ENCODE data around the gene C1QL1.

The C1QL1 gene

DNA sequence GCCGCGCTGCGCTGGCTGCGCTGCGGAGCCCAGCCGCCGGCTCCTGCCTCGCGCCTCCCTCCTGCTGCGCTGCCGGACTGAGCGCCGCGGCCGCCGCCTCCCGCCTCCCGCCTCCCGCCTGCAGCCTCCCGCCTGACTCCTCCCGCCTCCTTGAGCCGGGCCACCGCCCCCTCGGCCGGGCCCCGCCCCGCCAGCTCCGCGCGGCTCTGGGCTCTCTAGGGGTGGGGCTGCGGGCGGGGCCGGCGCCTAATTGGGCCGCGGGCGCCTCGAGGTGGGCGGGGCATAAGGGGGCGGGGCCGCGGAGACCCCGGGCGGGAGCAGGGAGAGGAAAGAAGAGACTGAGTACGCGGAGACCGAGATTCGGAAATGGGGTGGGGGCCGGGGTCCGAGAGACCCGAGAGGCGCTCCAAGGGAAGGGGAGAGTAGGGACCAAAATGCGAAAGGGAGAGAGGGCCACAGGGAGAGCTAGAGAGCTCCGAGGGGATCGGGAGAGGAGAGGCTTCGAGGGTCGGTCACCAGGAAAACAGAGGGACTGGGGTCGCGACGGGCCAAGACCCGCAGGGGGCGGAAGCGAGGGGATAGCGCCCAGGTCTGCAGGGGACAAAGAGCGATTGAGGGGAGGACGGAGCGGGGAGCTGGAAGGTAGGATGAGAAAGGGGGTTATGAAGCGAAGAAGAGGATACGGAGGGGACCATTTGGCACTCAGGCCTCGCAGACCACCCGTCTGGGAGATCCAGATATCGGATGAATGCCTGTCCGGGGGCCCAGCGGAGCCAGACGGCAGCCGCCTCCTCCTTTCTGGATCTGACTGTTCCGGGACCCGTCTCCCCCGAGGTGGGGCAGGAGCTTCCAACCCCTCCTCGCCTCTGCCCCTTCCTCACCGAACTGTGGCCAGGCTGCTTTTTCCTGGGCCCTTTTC is at the start of gene C1QL1:
Gene C1QL1 (minus strand): TSS at position 79 of the 919 bp plus-strand sequence. CDS start 255 bp downstream, outside the sequence.
- DNase-seq = peak; percentile 74

DNA sequence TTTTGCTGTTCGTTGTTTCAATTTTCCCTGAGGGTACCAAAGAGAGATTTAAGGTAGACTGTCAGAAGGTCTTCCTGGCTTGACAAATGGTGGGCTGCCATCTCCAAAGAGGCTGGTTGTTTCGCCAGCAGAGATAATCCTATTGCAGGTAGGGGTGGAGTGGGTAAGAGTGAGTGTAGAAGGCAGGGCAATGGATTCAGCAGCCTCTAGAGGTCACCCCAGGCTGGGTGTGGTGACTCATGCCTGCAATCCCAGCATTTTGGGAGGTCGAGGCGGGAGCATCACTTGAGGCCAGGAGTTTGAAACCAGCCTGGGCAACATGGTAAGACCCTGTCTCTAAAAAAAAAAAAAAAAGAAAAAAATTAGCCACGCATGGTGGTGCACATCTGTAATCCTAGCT is 48.7 kb upstream of the C1QL1 start:
- DNase-seq = no peak

DNA sequence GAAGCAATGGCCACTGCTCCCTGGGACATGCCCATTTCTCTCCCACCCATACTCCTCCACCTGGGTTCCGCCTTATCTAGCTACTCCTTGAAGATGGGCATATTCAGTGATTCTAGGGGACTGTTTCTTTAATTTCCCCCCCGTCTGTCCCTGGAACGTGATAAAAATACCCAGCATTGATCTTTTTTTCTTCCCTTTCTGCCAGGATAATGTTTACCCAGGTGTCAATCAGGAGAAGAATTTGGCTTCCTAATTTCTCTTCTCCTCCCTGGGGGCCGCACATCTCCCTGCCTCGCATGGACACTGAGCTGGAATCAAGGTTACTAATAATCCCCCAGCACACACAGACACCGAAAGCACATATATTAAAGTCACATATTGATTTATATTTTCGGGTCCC is 48.1 kb upstream of the C1QL1 start:
- DNase-seq = no peak

DNA sequence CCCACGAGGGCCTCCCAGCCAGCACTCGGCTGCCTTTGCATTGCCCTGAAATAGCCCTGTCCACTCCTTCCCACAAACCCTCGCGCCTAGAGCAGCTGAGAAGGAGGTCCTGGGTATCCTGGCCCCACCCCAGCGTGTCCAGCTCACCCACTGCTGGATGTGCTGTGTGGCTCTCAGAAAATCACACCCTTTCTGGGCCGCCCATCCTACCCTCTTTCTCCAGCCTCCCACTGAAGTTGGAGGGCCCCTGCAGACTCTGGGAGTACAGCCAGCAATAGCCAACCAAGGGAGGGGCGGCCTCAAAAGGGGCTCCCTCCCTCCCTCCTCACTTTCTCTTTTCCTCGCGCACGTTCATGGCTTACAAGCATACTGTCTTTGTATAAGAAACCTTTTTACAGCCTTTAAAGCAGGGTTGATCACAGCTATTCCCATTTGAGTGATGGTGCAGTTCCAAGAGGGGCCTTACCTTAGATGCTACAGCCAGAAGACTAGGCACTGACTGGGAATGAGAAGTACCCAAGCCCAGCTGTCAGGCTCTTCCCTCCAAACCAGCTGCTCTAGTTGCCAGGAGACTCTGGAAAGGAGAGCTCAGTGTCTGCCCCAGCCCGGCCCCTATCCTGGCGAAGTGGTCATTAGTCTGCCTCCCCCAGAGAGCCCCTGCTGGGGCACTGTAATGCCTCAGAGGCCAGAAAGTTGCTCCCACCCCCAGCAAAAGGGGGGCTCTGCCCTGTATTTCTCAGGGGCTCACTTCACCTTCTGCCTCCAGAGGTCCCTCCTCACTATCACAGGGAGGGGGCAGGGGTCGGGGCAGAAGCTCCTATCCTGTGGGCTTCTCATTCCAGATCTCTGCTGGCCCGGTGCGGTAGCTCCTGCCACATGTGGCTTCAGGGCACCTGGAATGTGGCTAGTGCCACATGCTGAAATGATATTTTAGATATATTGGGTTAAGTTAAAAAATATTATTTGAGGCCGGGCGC is 45.2 kb upstream of the C1QL1 start:
- no peak for DNase-seq

DNA sequence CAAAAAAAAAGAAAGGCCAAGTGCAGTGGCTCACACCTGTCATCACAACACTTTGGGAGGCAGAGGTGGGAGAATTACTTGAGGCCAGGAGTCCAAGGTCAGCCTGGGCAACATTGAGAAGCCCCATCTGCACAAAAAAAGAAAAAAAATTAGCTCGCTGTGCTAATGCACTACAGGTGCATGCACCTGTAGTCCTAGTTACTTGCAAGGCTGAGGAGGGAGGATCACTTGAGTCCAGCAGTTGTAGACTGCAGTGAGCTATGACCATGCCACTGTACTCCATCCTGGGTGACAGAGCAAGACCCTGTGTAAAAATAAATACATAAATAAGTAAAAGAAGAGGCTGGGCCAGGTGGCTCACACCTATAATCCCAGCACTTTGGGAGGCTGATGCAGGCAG is 43.7 kb upstream of the C1QL1 start:
- DNase-seq = no peak

DNA sequence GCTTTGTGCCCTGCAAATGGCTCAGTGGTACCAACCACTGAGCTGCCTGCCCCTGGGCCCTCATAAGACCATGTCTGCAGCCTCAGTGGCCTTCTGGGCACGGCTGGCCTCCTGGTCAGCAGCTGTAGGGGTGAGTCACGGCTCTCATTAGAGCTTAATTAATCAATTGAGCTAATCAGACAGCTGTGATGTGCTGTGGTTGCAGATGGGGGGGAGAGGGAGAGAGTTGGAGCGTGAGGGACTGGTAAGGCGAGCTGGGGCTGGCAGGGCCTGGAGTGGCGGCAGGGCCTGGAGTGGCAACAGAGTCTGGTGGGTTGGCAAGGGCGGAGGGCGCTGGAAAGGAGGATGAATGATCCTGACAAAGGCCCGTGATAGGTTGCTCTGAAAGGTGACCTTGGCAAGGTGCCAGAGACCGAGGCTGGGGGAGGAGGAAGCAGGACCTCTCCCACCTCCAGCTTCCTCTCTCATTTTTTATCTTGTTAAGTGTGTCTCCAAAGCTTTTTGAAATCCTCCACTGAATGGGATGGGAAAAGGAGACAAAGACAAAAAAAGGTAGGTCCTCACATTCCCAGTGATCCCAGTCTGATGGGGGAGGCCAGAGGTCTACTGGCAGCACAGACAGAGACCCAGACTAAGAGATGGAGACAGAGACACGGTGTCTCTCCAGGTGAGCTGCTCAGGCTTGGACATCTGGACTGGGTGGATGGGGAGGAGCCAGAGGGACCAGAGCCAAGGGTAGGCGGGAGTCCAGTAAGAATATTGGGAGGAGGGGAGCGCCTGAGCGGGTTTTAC is 41.8 kb upstream of the C1QL1 start:
- DNase-seq = no peak

DNA sequence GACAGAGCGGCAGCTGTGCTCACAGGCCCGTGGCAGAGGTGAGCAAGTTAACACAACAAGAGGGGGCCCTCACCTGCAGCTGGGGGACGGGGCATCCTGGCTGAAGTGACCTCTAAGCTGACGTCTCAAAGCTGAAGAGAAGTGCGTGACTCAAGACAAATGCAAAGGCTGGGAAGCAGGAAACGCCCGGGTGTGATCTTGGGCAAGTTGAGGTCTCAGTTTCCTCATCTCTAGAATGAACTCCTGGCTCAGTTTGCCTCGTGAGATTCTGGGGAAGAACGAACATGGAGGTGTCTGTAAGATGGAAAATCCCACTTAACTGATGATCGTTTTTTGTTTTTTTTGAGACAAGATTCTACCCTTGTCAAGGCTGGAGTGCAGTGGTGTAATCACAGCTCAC is 40.1 kb upstream of the C1QL1 start:
- DNase-seq = no peak

DNA sequence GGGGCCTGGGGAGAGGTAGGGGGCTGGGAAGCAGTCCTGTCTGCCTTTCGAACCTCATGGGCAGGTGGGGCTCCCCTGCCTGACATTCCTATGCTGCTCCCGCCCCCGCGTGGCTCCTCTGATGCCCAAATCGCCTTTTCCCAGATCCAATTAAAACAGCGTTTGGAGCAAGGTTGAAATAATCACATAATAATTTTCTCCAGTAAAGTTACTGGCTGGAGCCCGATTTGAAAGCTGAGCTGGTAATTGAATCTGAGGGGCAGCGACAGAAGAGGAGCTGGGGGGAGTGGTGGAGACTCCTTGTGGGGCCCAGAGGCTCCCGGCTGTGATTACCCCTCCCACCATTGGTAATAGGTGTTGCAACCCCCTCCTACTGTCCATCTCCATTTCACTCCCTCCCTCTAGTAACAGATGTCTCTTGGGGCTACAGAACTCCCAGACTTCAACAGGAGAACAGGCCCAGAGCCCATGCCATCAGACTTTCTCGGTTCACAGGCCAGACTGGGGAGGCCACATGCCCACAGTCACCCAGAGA is 38.9 kb upstream of the C1QL1 start:
- DNase-seq = no peak

DNA sequence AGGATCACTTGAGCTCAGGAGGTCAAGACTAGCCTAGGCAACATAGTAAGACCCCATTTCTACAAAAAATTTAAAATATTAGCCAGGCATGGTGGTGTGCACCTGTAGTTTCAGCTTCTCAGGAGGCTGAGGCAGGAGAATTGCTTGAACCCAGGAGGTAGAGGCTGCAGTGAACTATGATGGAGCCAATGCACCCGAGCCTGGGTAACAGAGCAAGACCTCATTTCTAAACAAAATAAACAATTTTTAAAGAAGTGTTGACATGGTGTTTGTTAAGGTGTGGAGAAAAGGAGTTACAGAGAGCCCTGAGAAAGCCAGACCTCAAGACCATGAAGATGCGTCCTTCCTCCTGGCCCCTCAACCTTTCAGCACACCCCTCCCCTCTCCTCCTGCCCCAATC is 37.6 kb upstream of the C1QL1 start:
- DNase-seq = no peak

DNA sequence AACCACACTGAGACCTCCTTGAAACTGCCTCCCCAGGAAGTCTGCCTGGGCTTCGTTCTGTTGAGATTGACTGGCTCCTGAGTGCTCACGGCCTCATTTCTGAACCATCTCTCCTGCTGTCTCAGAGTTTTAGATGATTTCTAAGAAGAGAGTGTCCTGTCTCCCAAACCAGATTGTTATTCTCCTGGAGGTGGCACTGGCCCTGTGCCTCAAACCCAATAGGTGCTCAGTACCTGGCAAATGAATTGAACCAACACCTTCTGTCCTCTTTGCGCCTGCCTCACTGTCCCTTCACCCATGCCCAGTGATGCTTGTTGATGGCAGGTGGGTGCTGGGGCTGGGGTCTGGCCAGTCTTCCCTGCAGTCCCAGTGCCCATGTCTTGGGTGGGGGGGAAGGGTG is 36.3 kb upstream of the C1QL1 start:
- no peak for DNase-seq

DNA sequence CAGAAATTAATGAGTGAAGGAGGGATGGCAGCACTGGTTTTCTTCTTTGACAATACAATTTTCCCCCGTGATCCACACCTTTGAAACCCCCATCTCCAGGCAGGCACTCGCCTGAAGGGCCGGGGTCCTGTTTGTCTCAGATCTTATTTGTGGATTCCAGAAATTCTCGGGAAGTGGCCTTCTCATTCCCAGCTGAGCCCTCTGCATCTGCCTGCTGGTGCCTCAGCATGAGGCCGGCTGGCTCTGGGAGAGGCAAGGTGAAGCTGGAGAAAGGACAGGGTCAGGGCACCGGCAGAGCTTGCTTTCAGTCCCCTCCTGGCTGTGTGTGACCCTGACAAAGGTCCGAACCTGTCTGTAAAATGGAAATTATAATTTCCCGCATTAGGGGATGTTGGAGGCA is 35.8 kb upstream of the C1QL1 start:
- no peak for DNase-seq

DNA sequence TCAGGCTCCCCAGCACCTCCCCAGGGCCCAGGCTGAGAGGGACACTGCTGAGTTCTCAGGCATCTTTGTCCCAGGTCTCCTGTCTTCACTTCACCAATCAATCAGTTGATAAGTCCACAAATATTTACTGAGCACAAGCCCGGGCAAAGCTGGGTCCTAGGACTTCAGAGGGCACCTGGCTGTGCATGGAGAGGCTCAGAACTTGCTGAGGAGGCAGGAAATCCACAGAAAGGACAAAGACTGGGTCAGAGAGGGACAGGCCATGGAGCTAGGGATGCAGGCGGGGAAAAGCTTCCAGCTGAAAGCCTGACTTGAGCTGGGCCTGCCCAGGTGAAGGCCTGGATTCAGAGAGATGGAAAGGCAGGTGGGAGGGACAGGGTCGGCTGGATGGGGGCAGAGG is 33.2 kb upstream of the C1QL1 start:
- DNase-seq = no peak

DNA sequence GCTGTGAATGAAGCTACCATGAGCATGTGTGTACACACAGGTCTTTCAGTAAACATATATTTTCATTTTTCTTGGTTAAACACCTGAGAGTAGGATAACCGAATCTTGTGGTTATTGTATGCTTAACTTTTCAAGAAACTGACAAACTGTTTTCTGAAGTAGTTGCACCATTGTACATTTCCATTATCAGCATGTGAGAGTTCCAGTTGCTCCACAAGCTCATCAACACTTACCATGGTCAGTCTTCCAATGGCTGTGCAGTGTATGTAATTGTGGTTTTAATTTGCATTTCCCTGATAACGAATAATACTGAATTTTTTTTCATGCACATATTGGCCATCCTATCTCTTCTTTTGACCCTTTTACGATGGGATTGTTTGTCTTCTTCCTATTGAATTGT is 31.3 kb upstream of the C1QL1 start:
- DNase-seq = no peak

DNA sequence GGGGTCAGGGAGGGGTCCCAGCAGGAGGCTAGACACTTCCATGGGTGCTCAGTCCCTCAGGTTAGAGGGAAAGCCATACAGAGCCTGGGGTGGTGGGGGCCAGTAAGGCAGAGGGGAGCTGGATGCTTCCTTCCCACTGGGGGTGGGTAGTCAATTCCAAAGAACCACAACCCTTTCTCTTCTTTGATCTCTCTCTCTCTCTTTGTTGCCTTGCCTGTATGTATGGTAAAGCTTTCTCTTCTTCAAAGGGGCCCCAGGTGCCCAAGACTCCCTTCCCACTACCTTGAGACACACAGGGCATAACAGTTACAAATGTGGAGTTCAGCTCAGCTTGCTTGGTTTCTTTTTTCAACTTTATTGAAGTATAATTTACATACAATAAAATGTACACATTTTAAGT is 30.5 kb upstream of the C1QL1 start:
- no peak for DNase-seq

DNA sequence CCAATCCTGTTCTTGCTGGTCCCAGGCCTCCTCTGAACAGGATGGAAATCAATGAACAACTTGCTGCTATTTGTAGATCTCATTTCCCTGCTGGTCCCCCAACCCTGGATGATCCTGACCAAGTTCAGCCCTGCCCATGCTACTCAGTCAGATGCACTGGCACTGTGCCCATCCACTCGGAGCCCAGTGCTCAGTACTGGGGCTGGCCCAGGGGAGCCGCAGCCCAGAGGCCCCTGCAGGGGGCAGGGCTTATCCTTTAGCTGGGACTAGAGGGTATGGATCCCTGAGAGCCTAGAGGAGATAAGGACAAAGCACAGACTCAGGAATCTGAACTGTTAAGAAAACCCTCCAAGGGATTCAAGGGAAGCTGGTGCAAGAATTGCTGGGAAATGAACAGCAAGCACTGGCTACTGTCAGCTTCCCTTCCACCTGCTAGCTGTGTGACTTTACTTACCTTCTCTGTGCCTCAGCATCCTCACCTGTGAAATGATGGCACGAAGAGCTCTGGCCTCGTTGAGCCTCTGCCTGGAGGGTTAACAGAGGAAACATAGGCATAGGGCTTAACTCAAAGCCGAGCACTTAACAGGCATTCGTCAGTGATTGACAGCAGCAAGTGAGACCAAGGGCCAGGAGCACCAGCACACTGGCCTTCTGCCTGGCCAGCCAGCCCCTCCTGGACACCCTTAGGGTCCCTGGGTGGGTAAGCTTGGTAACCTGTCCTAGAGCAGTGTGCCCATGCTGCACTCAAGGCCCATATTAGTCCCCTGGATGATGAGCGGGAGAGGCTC is 29.8 kb upstream of the C1QL1 start:
- no peak for DNase-seq

DNA sequence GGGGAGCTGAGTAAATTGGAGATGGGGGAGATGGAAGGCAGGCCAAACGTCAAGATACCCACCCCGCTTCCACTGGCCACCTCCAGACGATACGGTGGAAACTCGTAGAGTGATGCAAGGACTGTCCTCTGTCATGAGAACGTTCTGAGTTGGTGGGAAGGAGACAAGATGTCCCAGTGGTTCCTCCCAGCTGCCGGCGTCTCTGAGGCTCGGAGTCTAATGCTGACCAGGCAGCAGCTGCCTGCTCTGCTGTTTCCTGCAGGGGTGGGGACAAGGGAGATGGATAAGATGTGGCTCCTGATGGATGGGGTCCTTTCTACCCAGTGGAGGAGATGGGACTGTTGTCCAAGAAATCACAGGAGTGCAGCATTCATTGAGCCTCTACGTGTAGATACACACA is 28.2 kb upstream of the C1QL1 start:
- DNase-seq = no peak

DNA sequence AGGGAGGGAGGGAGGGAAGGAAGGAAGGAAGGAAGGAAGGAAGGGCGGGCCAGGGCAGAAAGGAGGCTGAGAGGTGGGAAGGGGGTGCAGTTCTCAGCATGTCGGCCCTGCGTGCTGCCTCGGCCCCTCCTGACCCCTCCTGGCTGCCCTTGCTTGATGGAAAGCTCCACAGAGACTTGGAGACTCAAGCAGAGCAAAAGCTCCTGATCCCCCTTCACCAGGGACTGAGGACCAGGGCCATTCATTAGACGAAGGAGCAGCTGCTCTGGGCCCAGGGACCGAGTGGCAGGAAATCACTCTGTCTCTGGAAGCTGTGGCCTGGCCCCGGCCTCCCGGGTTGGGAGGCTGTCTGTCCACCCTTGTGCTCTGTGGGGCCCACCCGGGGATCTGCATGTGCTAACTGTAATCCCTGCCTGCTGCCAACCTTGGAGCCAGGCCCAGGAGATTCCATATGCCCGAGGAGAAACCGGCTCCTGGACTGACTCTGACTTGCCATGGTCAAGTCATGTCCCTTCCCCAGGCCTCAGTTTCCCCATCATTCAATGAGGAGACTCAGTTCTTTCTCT is 27.4 kb upstream of the C1QL1 start:
- DNase-seq = no peak

DNA sequence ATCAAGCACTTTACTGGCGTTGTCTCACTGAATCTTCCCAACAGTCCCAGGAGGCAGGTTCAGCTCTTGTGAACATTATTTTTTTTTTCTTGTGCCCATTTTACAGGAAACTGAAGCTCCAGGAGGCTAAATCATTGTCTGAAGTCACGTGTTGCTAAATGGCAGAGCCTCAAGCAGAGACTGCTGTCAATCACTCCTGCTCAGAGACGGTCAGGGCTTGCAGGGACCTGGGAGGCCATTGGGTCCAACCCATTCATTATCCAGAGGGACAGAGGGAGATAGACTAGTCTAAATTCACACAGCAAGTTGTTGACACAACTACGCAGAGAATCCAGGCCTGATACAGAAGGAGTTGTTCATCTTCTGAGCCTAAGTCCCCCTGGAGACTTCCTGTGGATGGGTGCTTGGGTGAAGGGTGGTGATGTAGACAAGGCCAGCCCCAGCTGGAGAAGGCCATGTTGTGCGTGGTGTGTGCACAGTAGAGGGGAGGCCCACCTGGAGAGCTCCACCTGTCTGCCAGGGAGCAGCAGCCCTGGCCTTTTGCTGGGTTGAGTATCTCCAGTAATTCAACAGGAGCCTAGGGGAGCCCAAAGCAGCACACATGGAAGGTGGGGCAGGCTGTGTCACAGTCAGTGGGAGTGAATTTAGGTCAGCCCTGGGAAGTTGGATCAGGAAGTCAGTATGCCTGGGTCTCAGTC is 24.3 kb upstream of the C1QL1 start:
- no peak for DNase-seq

DNA sequence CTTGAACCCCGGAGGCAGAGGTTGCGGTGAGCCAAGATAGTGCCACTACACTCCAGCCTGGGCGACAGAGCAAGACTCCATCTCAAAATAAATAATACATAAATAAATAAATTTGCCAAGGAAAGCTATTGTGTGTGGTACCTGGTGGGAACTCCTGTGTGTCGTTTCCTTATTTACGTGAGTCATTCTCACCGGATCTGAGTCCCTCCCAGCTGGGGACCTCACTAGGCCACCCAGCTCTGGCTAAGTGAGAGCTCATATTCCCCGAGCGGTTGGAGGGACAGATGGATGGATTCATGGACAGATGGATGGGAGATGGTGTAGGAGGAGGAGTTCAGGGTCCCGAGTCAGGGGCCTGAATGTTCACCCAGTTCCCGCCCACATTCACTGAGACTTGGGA is 22.9 kb upstream of the C1QL1 start:
- DNase-seq = no peak

DNA sequence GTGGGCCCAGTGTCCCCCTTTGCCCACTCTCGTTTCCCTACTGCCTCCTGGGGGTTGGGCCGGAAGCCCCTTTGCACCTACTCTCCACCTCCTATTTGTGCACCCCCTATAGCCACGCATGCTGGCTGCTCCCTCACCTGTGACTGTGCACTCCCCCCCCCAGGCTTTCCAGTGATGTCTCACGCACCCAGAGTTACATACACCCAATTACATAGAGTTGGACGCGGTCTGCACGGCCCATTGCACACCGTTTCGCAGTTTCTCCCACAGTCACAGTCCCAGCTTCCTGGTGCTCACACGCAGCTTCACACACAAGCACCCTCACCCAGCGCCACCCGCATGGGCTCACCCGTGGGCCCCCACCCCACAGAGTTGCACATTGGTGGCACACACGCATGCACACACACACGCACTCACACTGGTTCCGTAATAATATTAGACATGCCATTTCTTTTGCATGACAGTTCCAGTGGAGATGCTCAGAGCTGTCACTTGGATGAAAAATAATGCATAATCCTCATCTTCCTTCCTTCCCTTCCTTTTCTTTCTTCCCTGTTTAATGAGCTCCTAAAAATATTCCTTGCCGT is 21.5 kb upstream of the C1QL1 start:
- no peak for DNase-seq
